GM18867 (cell line): ENCODE data around the gene MCC.

Experiments used
- ATAC-seq: cut with Tn5 transposase; IDR thresholded peaks from one replicate; pipeline ENCODE4 v1.9.1; 2021; ENCODE audit warnings: mild to moderate bottlenecking, moderate library complexity; ENCODE audit not compliant: unreplicated experiment

Gene MCC

GRCh38 chr5:113274836-113275414 is 213.3 kb downstream of the MCC start:
- ATAC-seq = no peak

- ATAC-seq = peak; percentile 67
Measured at GRCh38 chr5:113273948-113274347, 214.3 kb downstream of the MCC start.

- ATAC-seq = no peak
Measured at GRCh38 chr5:113271745-113272454, 216.4 kb downstream of the MCC start.

- no peak for ATAC-seq
Measured at GRCh38 chr5:113271015-113271414, 217.2 kb downstream of the MCC start.

GRCh38 chr5:113270086-113270485 is 218.2 kb downstream of the MCC start:
- no peak for ATAC-seq

GRCh38 chr5:113269023-113269997 is 218.9 kb downstream of the MCC start:
- no peak for ATAC-seq

GRCh38 chr5:113268232-113268631 is 220.0 kb downstream of the MCC start:
- no peak for ATAC-seq

- ATAC-seq = no peak
Measured at GRCh38 chr5:113267361-113267900, 220.8 kb downstream of the MCC start.

- ATAC-seq = no peak
Measured at GRCh38 chr5:113266913-113267227, 221.4 kb downstream of the MCC start.

- ATAC-seq = no peak
Measured at GRCh38 chr5:113266227-113266912, 221.9 kb downstream of the MCC start.

- ATAC-seq = no peak
Measured at GRCh38 chr5:113265190-113265589, 223.1 kb downstream of the MCC start.

- ATAC-seq = no peak
Measured at GRCh38 chr5:113264046-113264445, 224.2 kb downstream of the MCC start.

- ATAC-seq = no peak
Measured at GRCh38 chr5:113263545-113263944, 224.7 kb downstream of the MCC start.

- ATAC-seq = no peak
Measured at GRCh38 chr5:113262674-113263073, 225.6 kb downstream of the MCC start.

- ATAC-seq = no peak
Measured at GRCh38 chr5:113259034-113259433, 229.2 kb downstream of the MCC start.

- ATAC-seq = no peak
Measured at GRCh38 chr5:113257545-113257944, 230.7 kb downstream of the MCC start.

- ATAC-seq = no peak
Measured at GRCh38 chr5:113256671-113257452, 231.4 kb downstream of the MCC start.

- ATAC-seq = no peak
Measured at GRCh38 chr5:113255579-113256386, 232.5 kb downstream of the MCC start.

GRCh38 chr5:113255105-113255504 is 233.1 kb downstream of the MCC start:
- no peak for ATAC-seq
